Pancreas (tissue), 10 donors: ENCODE results near the gene EPX. TPM values are rescaled to one million over a fixed set of nuclear protein-coding genes. Genes with fewer than 3 reads are reported as not detected.

Source experiments
- ATAC-seq, 4 donors: fragments of 200-7000 bp; cut with Tn5 transposase; one replicate each; pipeline versions ENCODE4 v1.8.0 to v1.9.1; 2020; ENCODE audit warnings: mild to moderate bottlenecking in 4 of 4, moderate library complexity in 4 of 4
- DNase-seq, 6 donors: peaks; one replicate each; pipeline ENCODE4 v3.0.0-alpha.2; 2020
- FAIRE-seq: peaks from 2 replicates; lab custom pipeline; 2012; peaks lifted over from hg19 to GRCh38; lab: Jason Lieb, UNC
- H3K27ac ChIP-seq, 4 donors: fragments of 200-600 bp; sonication (generic); 1 replicate in 3 of 4; 2 replicates in 1 of 4; pipeline versions ENCODE4 v1.5.0 to v1.8.0; 2020
- H3K27me3 ChIP-seq, 4 donors: fragments of 200-600 bp; one replicate each; pipeline ENCODE4 v1.8.0; 2021
- H3K36me3 ChIP-seq, 3 donors: fragments of 200-600 bp; sonication (generic) in 1 of 3; one replicate each; pipeline versions ENCODE4 v1.5.0 to v1.8.0; 2020 to 2021
- H3K4me1 ChIP-seq, 3 donors: fragments of 200-600 bp; one replicate each; pipeline ENCODE4 v1.8.0; 2021
- H3K4me3 ChIP-seq, 4 donors: fragments of 200-600 bp; sonication (generic) in 2 of 4; one replicate each; pipeline versions ENCODE4 v1.5.0 to v1.8.0; 2020 to 2021
- H3K9me3 ChIP-seq, 4 donors: fragments of 200-600 bp; one replicate each; pipeline ENCODE4 v1.8.0; 2021
- WGBS, 2 donors: extraction: QIAGEN DNeasy Blood & Tissue Kit; methylation state at CpG; one replicate each; pipeline ENCODE4 v1.1.7; 2013; 5-methylcytosine and 5-hydroxymethylcytosine counted together
- intact Hi-C, 3 donors: fragments of 100-400 bp; cut with DNase I; formaldehyde crosslinking; loops; one replicate each; pipeline versions ENCODE4 v1.11.1 to v1.14.2; 2022
- polyA plus RNA-seq, 2 donors: library from polyadenylated mRNA; stranded (reverse); fragments of 200-250 nt; gene quantifications; one replicate each; pipeline ENCODE4 v1.2.3, GENCODE V29; 2013
- total RNA-seq, 6 donors: library from RNA; stranded (reverse); fragmentation: NEBNext Ultra II Directional in 4 of 6; extraction: Animal tissue kit (Norgen Biotek cat#: 25700) in 4 of 6; gene quantifications; one replicate each; pipeline versions ENCODE4 v1.2.1 to v1.2.4, GENCODE V29; 2021 to 2023
- TF ChIP-seq, protein P1 (sequence below), 4 donors: fragments of 200-600 bp; sonication (generic) in 3 of 4; IDR thresholded peaks; one replicate each; pipeline versions ENCODE4 v1.5.0 to v1.8.0; 2021; ENCODE audit warnings: antibody characterized with exemption in 4 of 4
- donor health status: healthy with polysubstance abuse.
- donor health status: DM: no; HTN: no; CAD: no; lungs with moderate emphysema.
- donor health status: DM: no; HTN: no; CAD: no.
- donor health status: control.
- donor health status: control.
- donor health status: Bipolar disorder and iron deficiency.
- donor health status: DM: yes; HTN: yes; CAD: no.
- donor health status: DM: no; HTN: no; CAD: no.
- donor health status: DM: no; HTN: no; CAD: no.
- donor health status: DM: yes; HTN: yes; CAD: no.

EPX gene
- total and polyA plus RNA-seq, 8 donors = not detected

DNA sequence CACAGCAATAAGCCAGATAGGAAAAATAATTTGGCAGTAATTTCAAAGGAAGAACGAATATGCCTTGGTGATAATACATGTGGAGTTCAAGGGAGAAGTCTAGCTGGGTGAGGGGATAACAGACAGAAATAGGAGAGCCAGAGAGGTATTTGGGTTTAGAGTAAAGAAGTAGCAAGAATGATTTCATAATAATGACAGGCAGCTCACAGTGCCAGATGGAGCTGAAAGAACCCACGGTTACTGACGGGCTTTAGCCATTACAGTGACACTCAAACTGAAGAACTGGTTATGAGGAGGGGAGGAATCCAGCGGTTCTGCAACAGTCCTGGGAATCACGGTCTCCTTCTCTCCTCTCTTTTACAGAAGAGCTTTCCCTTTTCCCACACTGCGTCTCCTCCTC, 42.1 kb upstream of the EPX start:
- H3K4me1 ChIP-seq = no peaks in the 10 kb centered on the region
- no peak for DNase-seq
- FAIRE-seq = no peak
- no peaks in the 10 kb centered on the region for H3K9me3 ChIP-seq
- no peak for ATAC-seq
- no peaks in the 10 kb centered on the region for H3K36me3 ChIP-seq
- 31 to 37% methylated on average over 6 of the region's 6 CpGs for WGBS, 2 donors
- H3K4me3 ChIP-seq = no peak overlapping the region
- H3K27me3 ChIP-seq = peaks cover 0 to 15% (median 0%) of the 10 kb centered on the region in 4 donors
- intact Hi-C loops = no loop called here
- TF ChIP-seq, protein P1, sequence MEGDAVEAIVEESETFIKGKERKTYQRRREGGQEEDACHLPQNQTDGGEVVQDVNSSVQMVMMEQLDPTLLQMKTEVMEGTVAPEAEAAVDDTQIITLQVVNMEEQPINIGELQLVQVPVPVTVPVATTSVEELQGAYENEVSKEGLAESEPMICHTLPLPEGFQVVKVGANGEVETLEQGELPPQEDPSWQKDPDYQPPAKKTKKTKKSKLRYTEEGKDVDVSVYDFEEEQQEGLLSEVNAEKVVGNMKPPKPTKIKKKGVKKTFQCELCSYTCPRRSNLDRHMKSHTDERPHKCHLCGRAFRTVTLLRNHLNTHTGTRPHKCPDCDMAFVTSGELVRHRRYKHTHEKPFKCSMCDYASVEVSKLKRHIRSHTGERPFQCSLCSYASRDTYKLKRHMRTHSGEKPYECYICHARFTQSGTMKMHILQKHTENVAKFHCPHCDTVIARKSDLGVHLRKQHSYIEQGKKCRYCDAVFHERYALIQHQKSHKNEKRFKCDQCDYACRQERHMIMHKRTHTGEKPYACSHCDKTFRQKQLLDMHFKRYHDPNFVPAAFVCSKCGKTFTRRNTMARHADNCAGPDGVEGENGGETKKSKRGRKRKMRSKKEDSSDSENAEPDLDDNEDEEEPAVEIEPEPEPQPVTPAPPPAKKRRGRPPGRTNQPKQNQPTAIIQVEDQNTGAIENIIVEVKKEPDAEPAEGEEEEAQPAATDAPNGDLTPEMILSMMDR (IDR thresholded peaks at IDR 0.05) = no peak
- H3K27ac ChIP-seq = no peak overlapping the region

DNA sequence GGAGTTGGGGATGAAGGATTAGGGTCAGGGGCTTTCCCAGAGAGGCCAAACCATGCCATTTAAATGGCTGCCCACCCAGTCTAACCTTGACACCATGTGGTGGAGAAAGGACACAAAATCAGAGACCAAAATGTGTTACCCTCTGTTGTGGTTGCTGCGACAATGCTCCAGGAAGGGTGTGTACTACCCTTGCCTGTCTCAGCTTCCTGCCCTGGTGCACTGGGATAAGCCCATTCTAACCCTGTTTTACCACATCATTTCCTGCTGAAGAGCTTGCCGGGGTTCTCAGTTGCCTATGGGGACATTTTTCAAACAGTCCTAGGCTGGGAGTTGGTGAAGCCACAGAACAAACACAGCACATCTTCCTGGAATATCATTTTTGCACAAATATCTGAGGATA, 39.5 kb upstream of the EPX start:
- intact Hi-C loops = no loop called here
- no peak for DNase-seq
- no peaks in the 10 kb centered on the region for H3K36me3 ChIP-seq
- TF ChIP-seq, protein P1 (IDR thresholded peaks at IDR 0.05) = no peak
- H3K4me1 ChIP-seq = no peaks in the 10 kb centered on the region
- H3K27me3 ChIP-seq = peaks cover 0 to 18% (median 2%) of the 10 kb centered on the region in 4 donors
- FAIRE-seq = no peak
- WGBS, 2 donors = 61 to 64% methylated on average over 2 of the region's 2 CpGs
- no peak overlapping the region for H3K27ac ChIP-seq
- no peak overlapping the region for H3K4me3 ChIP-seq
- no peaks in the 10 kb centered on the region for H3K9me3 ChIP-seq
- ATAC-seq = no peak

DNA sequence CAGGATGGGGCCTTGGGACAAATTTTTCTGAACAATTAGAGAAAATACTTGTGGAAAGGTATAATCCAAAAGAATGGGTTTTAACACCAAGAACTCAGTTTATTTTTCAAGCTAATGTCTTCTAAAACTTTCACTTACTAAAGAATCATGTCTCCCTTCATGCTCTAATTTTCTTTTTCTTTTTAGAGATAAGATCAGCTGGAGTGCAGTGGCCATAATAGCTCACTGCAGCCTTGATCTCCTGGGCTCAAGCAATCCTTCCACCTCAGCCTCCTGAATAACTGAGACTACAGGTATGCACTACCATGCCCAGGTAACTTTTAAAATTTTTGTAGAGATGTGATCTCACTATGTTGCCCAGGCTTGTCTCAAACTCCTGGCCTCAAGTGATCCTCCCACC, 38.9 kb upstream of the EPX start:
- Histone ChIP-seq H3K27ac (no peak overlapping the region), H3K4me3 (no peak overlapping the region), H3K9me3 (no peaks in the 10 kb centered on the region), H3K4me1 (no peaks in the 10 kb centered on the region), H3K27me3 (peaks cover 0 to 20% (median 2%) of the 10 kb centered on the region in 4 donors), H3K36me3 (no peaks in the 10 kb centered on the region)
- intact Hi-C loops = no loop called here
- ATAC-seq (no peak), DNase-seq (no peak), FAIRE-seq (no peak)
- TF ChIP-seq, protein P1 (IDR thresholded peaks at IDR 0.05) = no peak

DNA sequence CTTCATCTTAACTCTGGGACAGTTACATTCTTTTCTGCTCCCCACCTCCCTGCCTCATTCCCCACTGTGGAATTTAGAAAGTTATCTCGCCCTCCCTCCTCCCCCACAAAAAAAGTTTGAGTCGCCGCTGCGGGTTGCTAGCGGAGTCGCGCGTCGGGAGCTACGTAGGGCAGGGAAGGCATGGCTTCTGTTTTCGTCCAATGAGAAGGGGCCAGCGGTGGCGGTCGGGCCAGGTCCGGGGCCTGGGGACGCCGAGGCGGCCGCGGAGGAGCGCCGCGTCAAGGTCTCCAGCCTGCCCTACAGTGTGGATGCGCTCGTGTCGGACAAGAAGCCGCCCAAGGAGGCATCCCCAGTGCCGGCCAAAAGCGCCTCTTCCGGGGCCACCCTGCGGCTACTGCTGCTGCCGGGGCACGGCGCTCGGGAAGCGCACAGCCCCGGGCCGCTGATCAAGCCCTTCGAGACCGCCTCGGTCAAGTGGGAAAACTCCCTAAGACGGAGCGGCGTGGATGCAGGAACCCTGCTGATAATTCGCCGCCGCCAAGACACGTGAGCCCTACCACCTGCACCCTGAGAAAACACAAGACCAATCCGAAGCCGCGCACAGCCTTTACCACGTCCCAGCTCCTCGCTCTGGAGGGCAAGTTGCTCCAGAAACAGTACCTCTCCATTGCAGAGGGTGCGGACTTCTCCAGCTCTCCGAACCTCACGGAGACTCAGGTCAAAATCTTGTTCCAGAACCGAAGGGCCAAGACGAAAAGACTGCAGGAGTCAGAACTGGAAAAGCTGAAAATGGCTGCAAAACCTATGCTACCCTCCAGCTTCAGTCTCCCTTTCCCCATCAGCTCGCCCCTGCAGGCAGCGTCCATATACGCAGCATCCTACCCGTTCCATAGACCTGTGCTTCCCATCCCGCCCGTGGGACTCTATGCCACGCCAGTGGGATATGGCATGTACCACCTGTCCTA, 35.4 kb upstream of the EPX start:
- TF ChIP-seq, protein P1 (IDR thresholded peaks at IDR 0.05) = no peak
- intact Hi-C loops = no loop called here
- H3K36me3 ChIP-seq = no peaks in the 10 kb centered on the region
- WGBS, 2 donors = 2% methylated on average over 65 of the region's 65 CpGs
- peak; percentile 48 to 83 (median 73) for ATAC-seq
- FAIRE-seq = no peak
- no peak overlapping the region for H3K27ac ChIP-seq
- H3K9me3 ChIP-seq = no peaks in the 10 kb centered on the region
- H3K4me1 ChIP-seq = no peaks in the 10 kb centered on the region
- H3K27me3 ChIP-seq = peaks cover 0 to 13% (median 2%) of the 10 kb centered on the region in 4 donors
- H3K4me3 ChIP-seq = peak overlapping the region in 2 of 4 donors; percentile 25 to 43
- DNase-seq = peak in 2 of 6 donors; percentile 48 to 61

DNA sequence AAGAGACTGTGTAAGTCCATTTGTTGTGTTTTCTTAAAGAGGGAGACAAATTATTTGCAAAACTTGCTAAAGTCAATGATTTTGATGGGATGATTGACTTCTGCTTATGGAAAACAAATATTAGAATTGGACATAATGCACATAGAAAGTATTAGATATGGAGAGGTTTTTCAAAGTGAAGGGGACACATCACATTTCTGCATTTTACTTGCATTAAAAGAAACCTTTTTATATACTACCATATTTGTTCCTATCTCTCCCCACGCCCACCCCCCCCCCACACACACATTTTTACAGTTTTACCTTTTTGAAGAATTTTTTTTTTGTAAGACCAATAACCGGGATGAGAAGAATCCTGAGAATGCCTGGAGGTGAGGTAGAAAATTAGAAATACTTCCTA, 34.3 kb upstream of the EPX start:
- WGBS, 2 donors = 57 to 78% methylated on average over 2 of the region's 2 CpGs
- peaks cover 0 to 13% (median 2%) of the 10 kb centered on the region in 4 donors for H3K27me3 ChIP-seq
- no peak for FAIRE-seq
- TF ChIP-seq, protein P1 (IDR thresholded peaks at IDR 0.05) = no peak
- H3K4me3 ChIP-seq = no peak overlapping the region
- intact Hi-C loops = no loop called here
- no peak overlapping the region for H3K27ac ChIP-seq
- H3K36me3 ChIP-seq = no peaks in the 10 kb centered on the region
- H3K9me3 ChIP-seq = no peaks in the 10 kb centered on the region
- no peak for DNase-seq
- no peak for ATAC-seq
- no peaks in the 10 kb centered on the region for H3K4me1 ChIP-seq
